SK-N-MC (cell line): ENCODE measurements around the gene NSL1.

Source experiments
- DNase-seq: peaks from one replicate; pipeline ENCODE4 v3.0.0-alpha.2; 2011; ENCODE audit warnings: low read depth, low spot score
- H3K27ac ChIP-seq: fragments of 200-600 bp; sonication (generic); 2 replicates; pipeline ENCODE4 v1.5.1; 2016; ENCODE audit warnings: mixed run types
- H3K36me3 ChIP-seq: fragments of 200-600 bp; sonication (generic); 2 replicates; pipeline ENCODE4 v1.6.1; 2017; ENCODE audit warnings: antibody characterized with exemption, low read length, mixed read lengths; ENCODE audit not compliant: insufficient read depth
- H3K4me3 ChIP-seq: fragments of 200-600 bp; sonication (generic); 2 replicates; pipeline ENCODE4 v1.5.1; 2016
- H3K9ac ChIP-seq: fragments of 200-600 bp; sonication (generic); 2 replicates; pipeline ENCODE4 v1.8.0; 2017; ENCODE audit warnings: mixed run types, mixed read lengths; ENCODE audit not compliant: insufficient read length
- H3K9me3 ChIP-seq: fragments of 200-600 bp; sonication (generic); 2 replicates; pipeline ENCODE4 v1.6.1; 2017; ENCODE audit warnings: low read depth, mild to moderate bottlenecking, antibody characterized with exemption, low read length, moderate library complexity, mixed read lengths
- EZH2 ChIP-seq: fragments of 200-600 bp; sonication (generic); IDR thresholded peaks from one replicate; pipeline ENCODE4 v1.6.1; 2017; ENCODE audit warnings: antibody characterized with exemption
- FOXP2 ChIP-seq: optimal IDR thresholded peaks from 2 replicates; pipeline ENCODE3; 2011; ENCODE audit warnings: mild to moderate bottlenecking, moderate library complexity; ENCODE audit not compliant: insufficient read depth; ENCODE audit errors: extremely low read length, control extremely low read depth
- POLR2AphosphoS5 ChIP-seq: IDR thresholded peaks from 2 replicates; pipeline ENCODE4 v1.6.1; 2012; ENCODE audit warnings: mild to moderate bottlenecking, low read depth, low read length, borderline replicate concordance

The NSL1 gene

GRCh38 chr1:212760126-212760823, 31.3 kb downstream of the NSL1 start:
- Histone ChIP-seq H3K27ac (no peak overlapping the region), H3K9ac (no peak overlapping the region), H3K36me3 (peaks cover 11% of the 10 kb centered on the region; the same call in 1 of the 2 replicates), H3K4me3 (no peak overlapping the region), H3K9me3 (no peaks in the 10 kb centered on the region)
- DNase-seq: no peak
- no peak for TF ChIP-seq EZH2
- no peak for TF ChIP-seq POLR2AphosphoS5
- no peak for TF ChIP-seq FOXP2

GRCh38 chr1:212759683-212760082, 31.9 kb downstream of the NSL1 start:
- no peak overlapping the region for H3K27ac ChIP-seq
- TF ChIP-seq POLR2AphosphoS5 (no peak), EZH2 (no peak), FOXP2 (no peak)
- H3K4me3 ChIP-seq: no peak overlapping the region
- no peaks in the 10 kb centered on the region for H3K9me3 ChIP-seq
- DNase-seq: no peak
- no peak overlapping the region for H3K9ac ChIP-seq
- peaks cover 8% of the 10 kb centered on the region; the same call in 1 of the 2 replicates for H3K36me3 ChIP-seq

GRCh38 chr1:212754680-212755079, 36.9 kb downstream of the NSL1 start:
- TF ChIP-seq POLR2AphosphoS5 (no peak), EZH2 (no peak), FOXP2 (no peak)
- Histone ChIP-seq H3K27ac (no peak overlapping the region), H3K4me3 (no peak overlapping the region), H3K9me3 (no peaks in the 10 kb centered on the region), H3K9ac (no peak overlapping the region), H3K36me3 (no peaks in the 10 kb centered on the region; the same call in 1 of the 2 replicates)
- no peak for DNase-seq

GRCh38 chr1:212754193-212754592, 37.4 kb downstream of the NSL1 start:
- H3K4me3 ChIP-seq: no peak overlapping the region
- DNase-seq: no peak
- H3K36me3 ChIP-seq: no peaks in the 10 kb centered on the region; the same call in 1 of the 2 replicates
- no peaks in the 10 kb centered on the region for H3K9me3 ChIP-seq
- no peak overlapping the region for H3K9ac ChIP-seq
- TF ChIP-seq EZH2 (no peak), POLR2AphosphoS5 (no peak), FOXP2 (no peak)
- no peak overlapping the region for H3K27ac ChIP-seq

- Histone ChIP-seq H3K9ac (no peak overlapping the region), H3K9me3 (no peaks in the 10 kb centered on the region), H3K27ac (no peak overlapping the region), H3K36me3 (no peaks in the 10 kb centered on the region; the same call in 1 of the 2 replicates), H3K4me3 (no peak overlapping the region)
- no peak for DNase-seq
- no peak for TF ChIP-seq FOXP2
These were observed 37.8 kb downstream of the NSL1 start for GRCh38 chr1:212753749-212754148.

- TF ChIP-seq EZH2 (no peak), FOXP2 (no peak), POLR2AphosphoS5 (no peak)
- Histone ChIP-seq H3K4me3 (no peak overlapping the region), H3K36me3 (no peaks in the 10 kb centered on the region; the same call in 1 of the 2 replicates), H3K27ac (no peak overlapping the region), H3K9me3 (no peaks in the 10 kb centered on the region), H3K9ac (no peak overlapping the region)
- no peak for DNase-seq
These were observed 38.6 kb downstream of the NSL1 start for GRCh38 chr1:212752934-212753497.

- H3K27ac ChIP-seq: no peak overlapping the region
- H3K9me3 ChIP-seq: 0 out of 2 replicates have a peak, but pooled peaks cover under 1% of the 10 kb centered on the region
- no peak overlapping the region for H3K9ac ChIP-seq
- no peak overlapping the region for H3K4me3 ChIP-seq
- H3K36me3 ChIP-seq: no peaks in the 10 kb centered on the region; the same call in 1 of the 2 replicates
- TF ChIP-seq FOXP2 (no peak), EZH2 (no peak), POLR2AphosphoS5 (no peak)
- no peak for DNase-seq
These were observed 39.2 kb downstream of the NSL1 start for GRCh38 chr1:212752252-212752933.

GRCh38 chr1:212749821-212750535, 41.6 kb downstream of the NSL1 start:
- TF ChIP-seq POLR2AphosphoS5: no peak
- Histone ChIP-seq H3K27ac (no peak overlapping the region), H3K4me3 (no peak overlapping the region), H3K9me3 (0 out of 2 replicates have a peak, but pooled peaks cover 3% of the 10 kb centered on the region), H3K9ac (no peak overlapping the region), H3K36me3 (no peaks in the 10 kb centered on the region; the same call in 1 of the 2 replicates)
- peak; percentile 64 for DNase-seq

GRCh38 chr1:212746546-212746945, 45.0 kb downstream of the NSL1 start:
- TF ChIP-seq EZH2: no peak
- no peak for TF ChIP-seq FOXP2
- no peak for TF ChIP-seq POLR2AphosphoS5
- DNase-seq: no peak

More at GRCh38 chr1:212746546-212746945, 45.0 kb downstream of the NSL1 start:
- Histone ChIP-seq H3K9ac (no peak overlapping the region), H3K9me3 (0 out of 2 replicates have a peak, but pooled peaks cover 3% of the 10 kb centered on the region), H3K36me3 (no peaks in the 10 kb centered on the region; the same call in 1 of the 2 replicates), H3K27ac (no peak overlapping the region), H3K4me3 (no peak overlapping the region)
